Thymus (tissue), 11 donors: ENCODE data around the gene ZER1. TPM values are rescaled to one million over a fixed set of nuclear protein-coding genes. Genes with fewer than 3 reads are reported as not detected.

ENCODE experiments used
- DNase-seq, 9 donors: peaks; one replicate each; pipeline ENCODE4 v3.0.0-alpha.2; 2013; ENCODE audit warnings: low spot score in 9 of 9, low read depth in 6 of 9, missing footprints in 1 of 9
- H3K27ac ChIP-seq, 2 donors: one replicate each; pipeline ENCODE4 v1.5.1; 2013; ENCODE audit warnings: control low read depth in 1 of 2, low read depth in 1 of 2, low read length in 1 of 2, mild to moderate bottlenecking in 1 of 2, moderate library complexity in 1 of 2
- H3K27me3 ChIP-seq, 2 donors: one replicate each; pipeline ENCODE4 v1.5.1; 2013; ENCODE audit warnings: low read length in 1 of 2; ENCODE audit not compliant: control insufficient read depth in 2 of 2, insufficient read depth in 1 of 2
- H3K36me3 ChIP-seq, 2 donors: one replicate each; pipeline ENCODE4 v1.5.1; 2013; ENCODE audit warnings: low read length in 1 of 2, mild to moderate bottlenecking in 1 of 2, moderate library complexity in 1 of 2; ENCODE audit not compliant: control insufficient read depth in 2 of 2, insufficient read depth in 2 of 2
- H3K4me1 ChIP-seq, 2 donors: one replicate each; pipeline ENCODE4 v1.5.1; 2013; ENCODE audit warnings: low read length in 2 of 2; ENCODE audit not compliant: control insufficient read depth in 2 of 2, insufficient read depth in 2 of 2
- H3K4me3 ChIP-seq, 2 donors: one replicate each; pipeline ENCODE4 v1.5.1; 2013; ENCODE audit warnings: low read length in 2 of 2, control low read depth in 1 of 2, mild to moderate bottlenecking in 1 of 2
- H3K9me3 ChIP-seq, 2 donors: one replicate each; pipeline ENCODE4 v1.5.1; 2013; ENCODE audit warnings: low read length in 1 of 2, mild to moderate bottlenecking in 1 of 2; ENCODE audit not compliant: control insufficient read depth in 2 of 2, insufficient read depth in 1 of 2
- WGBS: extraction: QIAGEN DNeasy Blood & Tissue Kit; methylation state at CpG from one replicate; pipeline ENCODE4 v1.1.7; 2013; 5-methylcytosine and 5-hydroxymethylcytosine counted together
- polyA plus RNA-seq: library from polyadenylated mRNA; stranded (reverse); fragments of 200-250 nt; gene quantifications from one replicate; pipeline ENCODE4 v1.2.3, GENCODE V29; 2013
- total RNA-seq: library from RNA; stranded (reverse); fragments of 120-200 nt; gene quantifications from one replicate; pipeline ENCODE4 v1.2.4, GENCODE V29; 2013
- donor health status: healthy.

ZER1 gene
- total and polyA plus RNA-seq, 2 donors, result 11.3 to 23.0 TPM

- peaks cover 21 to 28% of the 10 kb centered on the region in 2 donors for H3K36me3 ChIP-seq
- peak within 1 kb of the TSS; percentile 75 to 84 for H3K27ac ChIP-seq
- peaks cover 0 to 4% of the 10 kb centered on the region in 2 donors for H3K9me3 ChIP-seq
- H3K4me3 ChIP-seq, result peak within 1 kb of the TSS; percentile 68 to 71
- H3K4me1 ChIP-seq, result peaks cover 35 to 58% of the 10 kb centered on the region in 2 donors
- 1% methylated on average over 68 of the region's 68 CpGs for WGBS
- peak; percentile 90 to 99 (median 98) for DNase-seq
- H3K27me3 ChIP-seq, result no peaks in the 10 kb centered on the region
Measured at GRCh38 chr9:128723866-128724743, 47.6 kb downstream of the ZER1 start, which contains the start of gene ZDHHC12. TSS of gene ZDHHC12 (minus strand) at chr9:128724127. CDS start at chr9:128724093, 34 bp downstream.

DNA sequence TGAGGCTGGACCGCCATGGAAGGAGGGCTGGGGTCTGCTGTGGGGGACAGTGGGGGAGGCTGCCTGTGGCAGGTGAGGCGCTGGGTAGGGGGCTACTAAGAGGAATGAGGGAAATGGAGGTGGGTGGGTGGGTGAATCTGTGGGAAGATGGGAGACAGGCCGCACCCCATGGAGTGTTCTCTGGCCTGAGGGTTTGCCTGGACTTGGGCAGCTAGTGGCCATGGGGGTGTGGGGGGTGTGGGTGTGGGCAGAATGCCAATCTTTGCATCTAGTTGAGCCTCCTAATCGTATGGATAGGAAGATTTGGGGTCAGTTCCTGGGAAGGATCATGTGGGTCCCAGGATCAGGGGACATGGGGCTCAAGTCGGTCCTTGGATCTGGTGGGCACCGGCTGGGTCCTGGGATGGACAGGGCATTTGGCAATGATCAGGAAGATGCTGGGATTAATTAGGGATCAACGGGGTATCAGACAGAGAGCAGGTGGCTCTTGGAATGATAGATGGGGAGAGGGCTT, 48.3 kb downstream of the ZER1 start:
- Histone ChIP-seq H3K27ac (peak overlapping the region; percentile 66 to 84), H3K27me3 (no peaks in the 10 kb centered on the region), H3K4me3 (peak overlapping the region; percentile 68 to 71), H3K9me3 (peaks cover 0 to 4% of the 10 kb centered on the region in 2 donors), H3K4me1 (peaks cover 33 to 51% of the 10 kb centered on the region in 2 donors), H3K36me3 (peaks cover 21 to 28% of the 10 kb centered on the region in 2 donors)
- no peak for DNase-seq
- 38% methylated on average over 7 of the region's 7 CpGs for WGBS

DNA sequence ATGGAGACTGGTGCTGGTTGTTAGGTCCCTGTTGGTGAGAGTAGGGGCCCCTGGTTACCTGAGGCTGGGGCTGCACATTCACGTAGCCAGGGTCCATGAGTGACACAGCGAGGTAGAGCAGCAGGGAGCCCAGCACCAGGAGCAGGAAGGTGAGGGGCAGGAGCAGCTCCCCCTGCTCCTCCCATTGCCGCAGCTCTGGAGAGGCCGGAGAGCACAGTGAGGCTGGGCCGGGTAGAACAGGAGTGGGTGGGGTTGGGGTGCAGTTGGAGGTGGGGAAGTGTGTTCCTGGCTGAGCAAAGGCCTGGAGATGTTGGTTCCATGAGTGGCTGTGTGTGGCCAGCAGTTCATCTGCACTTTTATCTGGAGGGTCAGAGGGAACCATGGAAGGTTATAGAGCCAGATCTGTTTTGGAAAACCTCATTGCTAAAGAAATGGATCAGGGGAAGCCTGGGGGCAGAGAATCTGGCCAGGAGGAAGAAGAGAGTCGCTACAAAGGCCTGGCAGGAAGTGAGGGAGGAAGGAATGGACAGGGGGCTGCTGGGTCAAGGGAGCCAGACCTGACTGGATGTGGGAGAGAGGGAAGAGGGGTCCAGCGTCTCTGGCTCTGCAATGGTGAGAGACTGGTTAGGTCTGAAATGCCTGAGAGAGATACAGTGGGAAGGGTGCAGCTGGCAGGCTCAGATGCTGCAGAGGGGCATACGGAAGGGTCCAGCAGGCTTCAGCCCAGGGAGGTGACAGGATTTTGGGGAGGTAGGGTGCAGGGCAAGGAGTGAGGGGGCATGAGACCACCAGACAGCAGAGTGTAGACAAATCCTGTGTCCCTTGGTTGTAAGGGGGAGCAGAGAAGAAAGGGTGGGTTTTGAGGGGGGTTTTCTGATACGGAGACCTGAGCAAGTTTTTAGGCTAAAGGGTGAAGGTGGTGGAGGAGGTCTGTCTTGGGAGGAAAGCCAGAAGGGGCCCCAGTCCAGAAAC, 49.1 kb downstream of the ZER1 start:
- peaks cover 25 to 44% of the 10 kb centered on the region in 2 donors for H3K4me1 ChIP-seq
- H3K9me3 ChIP-seq, result peaks cover 0 to 4% of the 10 kb centered on the region in 2 donors
- no peaks in the 10 kb centered on the region for H3K27me3 ChIP-seq
- H3K4me3 ChIP-seq, result peak overlapping the region; percentile 68 to 71
- H3K27ac ChIP-seq, result peak overlapping the region; percentile 43 to 84
- no peak for DNase-seq
- 86% methylated on average over 9 of the region's 9 CpGs for WGBS
- peaks cover 21 to 28% of the 10 kb centered on the region in 2 donors for H3K36me3 ChIP-seq

GRCh38 chr9:128721487-128722010, 50.2 kb downstream of the ZER1 start:
- Histone ChIP-seq H3K4me3 (no peak overlapping the region), H3K4me1 (peaks cover 21 to 33% of the 10 kb centered on the region in 2 donors), H3K9me3 (peaks cover 0 to 4% of the 10 kb centered on the region in 2 donors), H3K36me3 (peaks cover 25 to 28% of the 10 kb centered on the region in 2 donors), H3K27ac (no peak overlapping the region), H3K27me3 (no peaks in the 10 kb centered on the region)
- 97% methylated on average over 18 of the region's 18 CpGs for WGBS
- no peak for DNase-seq

- peaks cover 25 to 28% of the 10 kb centered on the region in 2 donors for H3K36me3 ChIP-seq
- WGBS, result 98% methylated on average over 22 of the region's 22 CpGs
- no peak for DNase-seq
- peaks cover 17 to 27% of the 10 kb centered on the region in 2 donors for H3K4me1 ChIP-seq
- no peaks in the 10 kb centered on the region for H3K27me3 ChIP-seq
- H3K4me3 ChIP-seq, result no peak overlapping the region
- H3K9me3 ChIP-seq, result peaks cover 0 to 4% of the 10 kb centered on the region in 2 donors
- no peak overlapping the region for H3K27ac ChIP-seq
Measured at GRCh38 chr9:128720841-128721486, 50.8 kb downstream of the ZER1 start.

DNA sequence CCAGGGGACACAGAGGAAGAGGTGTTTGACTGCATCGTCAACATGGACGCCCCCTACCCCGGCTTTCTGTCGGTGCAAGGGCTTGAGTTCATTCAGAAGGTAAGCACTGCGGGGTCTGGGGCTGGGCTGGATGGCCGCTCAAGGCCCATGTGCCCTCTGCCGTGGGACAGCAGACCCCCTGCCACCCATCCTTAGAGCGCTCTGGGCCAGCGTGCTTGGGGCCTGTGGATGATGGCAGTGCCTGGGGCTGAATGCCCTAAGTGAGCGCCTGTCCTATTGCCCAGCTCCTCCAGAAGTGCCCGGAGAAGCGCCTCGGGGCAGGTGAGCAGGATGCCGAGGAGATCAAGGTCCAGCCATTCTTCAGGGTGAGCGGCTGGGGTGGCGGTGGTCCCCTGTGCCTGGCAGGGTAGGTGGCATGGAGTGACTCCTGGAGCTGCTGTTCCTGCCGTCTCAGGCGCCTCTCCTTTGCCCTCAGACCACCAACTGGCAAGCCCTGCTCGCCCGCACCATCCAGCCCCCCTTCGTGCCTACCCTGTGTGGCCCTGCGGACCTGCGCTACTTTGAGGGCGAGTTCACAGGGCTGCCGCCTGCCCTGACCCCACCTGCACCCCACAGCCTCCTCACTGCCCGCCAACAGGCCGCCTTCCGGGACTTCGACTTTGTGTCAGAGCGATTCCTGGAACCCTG, 51.7 kb downstream of the ZER1 start:
- Histone ChIP-seq H3K36me3 (peaks cover 28 to 32% of the 10 kb centered on the region in 2 donors), H3K4me1 (peaks cover 12 to 19% of the 10 kb centered on the region in 2 donors), H3K9me3 (peaks cover 0 to 3% of the 10 kb centered on the region in 2 donors), H3K27me3 (no peaks in the 10 kb centered on the region), H3K27ac (no peak overlapping the region), H3K4me3 (no peak overlapping the region)
- DNase-seq, result no peak
- WGBS, result 98% methylated on average over 30 of the region's 30 CpGs

- WGBS, result 96% methylated on average over 5 of the region's 5 CpGs
- H3K36me3 ChIP-seq, result peaks cover 34 to 42% of the 10 kb centered on the region in 2 donors
- DNase-seq, result no peak
Measured at GRCh38 chr9:128718475-128718874, 53.3 kb downstream of the ZER1 start.

DNA sequence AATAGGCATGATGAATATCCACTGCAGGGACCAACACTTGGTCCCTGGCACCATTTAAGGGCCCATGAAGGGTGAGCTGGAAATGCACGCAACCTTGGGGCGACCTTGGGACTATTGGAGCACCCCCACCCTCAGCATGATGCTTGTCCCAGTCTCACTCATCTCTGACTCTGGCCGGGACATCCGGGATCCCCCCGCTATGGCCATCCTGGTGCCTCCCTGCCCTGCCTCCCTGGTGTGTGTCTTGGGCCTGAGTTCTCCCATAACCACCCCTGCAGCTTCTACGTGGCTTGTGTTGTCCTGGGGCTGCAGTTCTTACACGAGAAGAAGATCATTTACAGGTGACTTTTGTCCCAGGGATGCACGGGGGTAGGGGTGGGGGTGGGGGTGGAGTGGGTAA, 53.7 kb downstream of the ZER1 start:
- Histone ChIP-seq H3K4me1 (peaks cover 0 to 5% of the 10 kb centered on the region in 2 donors), H3K27ac (no peak overlapping the region), H3K9me3 (no peaks in the 10 kb centered on the region), H3K4me3 (no peak overlapping the region), H3K36me3 (peaks cover 34 to 45% of the 10 kb centered on the region in 2 donors), H3K27me3 (no peaks in the 10 kb centered on the region)
- no peak for DNase-seq
- WGBS, result 97% methylated on average over 8 of the region's 8 CpGs

More at GRCh38 chr9:128718475-128718874, 53.3 kb downstream of the ZER1 start:
- Histone ChIP-seq H3K27ac (no peak overlapping the region), H3K4me1 (peaks cover 3 to 10% of the 10 kb centered on the region in 2 donors), H3K27me3 (no peaks in the 10 kb centered on the region), H3K9me3 (no peaks in the 10 kb centered on the region), H3K4me3 (no peak overlapping the region)
